ENCODE measurements around the gene AACS. TPM values are rescaled to one million over a fixed set of nuclear protein-coding genes. Genes with fewer than 3 reads are reported as not detected.
"Not testable (repeated sequence)": the region's sequence is repeated elsewhere in the genome, so short reads cannot be mapped to it uniquely, and the experiment has no call there.

AACS gene
- total and polyA plus RNA-seq, 4 donors = 3.4 to 13.6 (median 7.3) TPM

- WGBS = 88% methylated on average over 6 of the region's 6 CpGs
- no peaks in the 10 kb centered on the region for H3K4me1 ChIP-seq (ENCODE audit: control insufficient read depth in 4 of 4, insufficient read depth in 4 of 4, low read length in 3 of 4)
- DNase-seq (ENCODE audit: low spot score) = no peak
- H3K9me3 ChIP-seq (ENCODE audit: control insufficient read depth in 4 of 4, low read length in 3 of 4) = no peaks in the 10 kb centered on the region
- H3K4me3 ChIP-seq (ENCODE audit: low read depth in 1 of 3, low read length in 3 of 3) = no peak overlapping the region
- peaks cover 1 to 8% (median 6%) of the 10 kb centered on the region in 4 donors for H3K36me3 ChIP-seq (ENCODE audit: control insufficient read depth in 4 of 4, insufficient read depth in 3 of 4, low read depth in 1 of 4, low read length in 3 of 4)
- H3K27me3 ChIP-seq (ENCODE audit: control insufficient read depth in 4 of 4, insufficient read depth in 4 of 4, low read length in 3 of 4) = no peaks in the 10 kb centered on the region
- no peak overlapping the region for H3K27ac ChIP-seq (ENCODE audit: low read depth in 1 of 2, low read length in 2 of 2)
- TF ChIP-seq, protein P1, sequence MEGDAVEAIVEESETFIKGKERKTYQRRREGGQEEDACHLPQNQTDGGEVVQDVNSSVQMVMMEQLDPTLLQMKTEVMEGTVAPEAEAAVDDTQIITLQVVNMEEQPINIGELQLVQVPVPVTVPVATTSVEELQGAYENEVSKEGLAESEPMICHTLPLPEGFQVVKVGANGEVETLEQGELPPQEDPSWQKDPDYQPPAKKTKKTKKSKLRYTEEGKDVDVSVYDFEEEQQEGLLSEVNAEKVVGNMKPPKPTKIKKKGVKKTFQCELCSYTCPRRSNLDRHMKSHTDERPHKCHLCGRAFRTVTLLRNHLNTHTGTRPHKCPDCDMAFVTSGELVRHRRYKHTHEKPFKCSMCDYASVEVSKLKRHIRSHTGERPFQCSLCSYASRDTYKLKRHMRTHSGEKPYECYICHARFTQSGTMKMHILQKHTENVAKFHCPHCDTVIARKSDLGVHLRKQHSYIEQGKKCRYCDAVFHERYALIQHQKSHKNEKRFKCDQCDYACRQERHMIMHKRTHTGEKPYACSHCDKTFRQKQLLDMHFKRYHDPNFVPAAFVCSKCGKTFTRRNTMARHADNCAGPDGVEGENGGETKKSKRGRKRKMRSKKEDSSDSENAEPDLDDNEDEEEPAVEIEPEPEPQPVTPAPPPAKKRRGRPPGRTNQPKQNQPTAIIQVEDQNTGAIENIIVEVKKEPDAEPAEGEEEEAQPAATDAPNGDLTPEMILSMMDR (IDR thresholded peaks at IDR 0.05; ENCODE audit: low read depth, low read length, missing input control) = no peak
- TF ChIP-seq SP1 (IDR thresholded peaks at IDR 0.05) = no peak
- no peak for TF ChIP-seq RAD21 (IDR thresholded peaks at IDR 0.05)
- TF ChIP-seq, protein P2, sequence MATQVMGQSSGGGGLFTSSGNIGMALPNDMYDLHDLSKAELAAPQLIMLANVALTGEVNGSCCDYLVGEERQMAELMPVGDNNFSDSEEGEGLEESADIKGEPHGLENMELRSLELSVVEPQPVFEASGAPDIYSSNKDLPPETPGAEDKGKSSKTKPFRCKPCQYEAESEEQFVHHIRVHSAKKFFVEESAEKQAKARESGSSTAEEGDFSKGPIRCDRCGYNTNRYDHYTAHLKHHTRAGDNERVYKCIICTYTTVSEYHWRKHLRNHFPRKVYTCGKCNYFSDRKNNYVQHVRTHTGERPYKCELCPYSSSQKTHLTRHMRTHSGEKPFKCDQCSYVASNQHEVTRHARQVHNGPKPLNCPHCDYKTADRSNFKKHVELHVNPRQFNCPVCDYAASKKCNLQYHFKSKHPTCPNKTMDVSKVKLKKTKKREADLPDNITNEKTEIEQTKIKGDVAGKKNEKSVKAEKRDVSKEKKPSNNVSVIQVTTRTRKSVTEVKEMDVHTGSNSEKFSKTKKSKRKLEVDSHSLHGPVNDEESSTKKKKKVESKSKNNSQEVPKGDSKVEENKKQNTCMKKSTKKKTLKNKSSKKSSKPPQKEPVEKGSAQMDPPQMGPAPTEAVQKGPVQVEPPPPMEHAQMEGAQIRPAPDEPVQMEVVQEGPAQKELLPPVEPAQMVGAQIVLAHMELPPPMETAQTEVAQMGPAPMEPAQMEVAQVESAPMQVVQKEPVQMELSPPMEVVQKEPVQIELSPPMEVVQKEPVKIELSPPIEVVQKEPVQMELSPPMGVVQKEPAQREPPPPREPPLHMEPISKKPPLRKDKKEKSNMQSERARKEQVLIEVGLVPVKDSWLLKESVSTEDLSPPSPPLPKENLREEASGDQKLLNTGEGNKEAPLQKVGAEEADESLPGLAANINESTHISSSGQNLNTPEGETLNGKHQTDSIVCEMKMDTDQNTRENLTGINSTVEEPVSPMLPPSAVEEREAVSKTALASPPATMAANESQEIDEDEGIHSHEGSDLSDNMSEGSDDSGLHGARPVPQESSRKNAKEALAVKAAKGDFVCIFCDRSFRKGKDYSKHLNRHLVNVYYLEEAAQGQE (IDR thresholded peaks at IDR 0.05) = no peak
- TF ChIP-seq GABPA (IDR thresholded peaks at IDR 0.05 in 1 of 2, conservative IDR thresholded peaks at IDR 0.05 in 1 of 2) = no peak
- no peak for TF ChIP-seq YY1 (IDR thresholded peaks at IDR 0.05)
- TF ChIP-seq EGR1 (IDR thresholded peaks at IDR 0.05; ENCODE audit: low read depth in 2 of 2) = no peak
- no peak for TF ChIP-seq HNF4A (conservative IDR thresholded peaks at IDR 0.05)
- TF ChIP-seq NR2F2 (IDR thresholded peaks at IDR 0.05) = no peak
- no peak for TF ChIP-seq JUND (IDR thresholded peaks at IDR 0.05)
- TF ChIP-seq ATF3 (IDR thresholded peaks at IDR 0.05) = no peak
- no peak for TF ChIP-seq RXRA (IDR thresholded peaks at IDR 0.05)
- no peak for TF ChIP-seq TAF1 (conservative IDR thresholded peaks at IDR 0.05)
- no peak for TF ChIP-seq HNF4G (IDR thresholded peaks at IDR 0.05)
- no peak for TF ChIP-seq FOXA1 (IDR thresholded peaks at IDR 0.05)
- TF ChIP-seq FOXA2 (IDR thresholded peaks at IDR 0.05) = no peak
- TF ChIP-seq ZBTB33 (IDR thresholded peaks at IDR 0.05) = no peak
- no peak overlapping the region for H3K9ac ChIP-seq (ENCODE audit: low read depth in 1 of 2, low read length in 2 of 2)
Observed at GRCh38 chr12:125083072-125083471, 17.8 kb downstream of the AACS start.

GRCh38 chr12:125088199-125088598, 23.0 kb downstream of the AACS start:
- peaks cover 0 to 21% (median 5%) of the 10 kb centered on the region in 4 donors for H3K36me3 ChIP-seq (ENCODE audit: control insufficient read depth in 4 of 4, insufficient read depth in 3 of 4, low read depth in 1 of 4, low read length in 3 of 4)
- H3K27ac ChIP-seq (ENCODE audit: low read depth in 1 of 2, low read length in 2 of 2); H3K4me3 ChIP-seq (ENCODE audit: low read depth in 1 of 3, low read length in 3 of 3); H3K4me1 ChIP-seq (ENCODE audit: control insufficient read depth in 4 of 4, insufficient read depth in 4 of 4, low read length in 3 of 4); H3K9ac ChIP-seq (ENCODE audit: low read depth in 1 of 2, low read length in 2 of 2); H3K9me3 ChIP-seq (ENCODE audit: control insufficient read depth in 4 of 4, low read length in 3 of 4); H3K27me3 ChIP-seq (ENCODE audit: control insufficient read depth in 4 of 4, insufficient read depth in 4 of 4, low read length in 3 of 4); DNase-seq (ENCODE audit: low spot score): not testable (repeated sequence)
- 94% methylated on average over 6 of the region's 6 CpGs for WGBS
